Measurements from ENCODE around the gene WAPL. TPM values are rescaled to one million over a fixed set of nuclear protein-coding genes. Genes with fewer than 3 reads are reported as not detected.

The WAPL gene
- total RNA-seq, 2 donors from 2014 or later: 24.1 to 38.9 TPM

- DNase-seq: no peak
- no peak for TF ChIP-seq POLR2A (IDR thresholded peaks at IDR 0.05)
- TF ChIP-seq, protein P1, sequence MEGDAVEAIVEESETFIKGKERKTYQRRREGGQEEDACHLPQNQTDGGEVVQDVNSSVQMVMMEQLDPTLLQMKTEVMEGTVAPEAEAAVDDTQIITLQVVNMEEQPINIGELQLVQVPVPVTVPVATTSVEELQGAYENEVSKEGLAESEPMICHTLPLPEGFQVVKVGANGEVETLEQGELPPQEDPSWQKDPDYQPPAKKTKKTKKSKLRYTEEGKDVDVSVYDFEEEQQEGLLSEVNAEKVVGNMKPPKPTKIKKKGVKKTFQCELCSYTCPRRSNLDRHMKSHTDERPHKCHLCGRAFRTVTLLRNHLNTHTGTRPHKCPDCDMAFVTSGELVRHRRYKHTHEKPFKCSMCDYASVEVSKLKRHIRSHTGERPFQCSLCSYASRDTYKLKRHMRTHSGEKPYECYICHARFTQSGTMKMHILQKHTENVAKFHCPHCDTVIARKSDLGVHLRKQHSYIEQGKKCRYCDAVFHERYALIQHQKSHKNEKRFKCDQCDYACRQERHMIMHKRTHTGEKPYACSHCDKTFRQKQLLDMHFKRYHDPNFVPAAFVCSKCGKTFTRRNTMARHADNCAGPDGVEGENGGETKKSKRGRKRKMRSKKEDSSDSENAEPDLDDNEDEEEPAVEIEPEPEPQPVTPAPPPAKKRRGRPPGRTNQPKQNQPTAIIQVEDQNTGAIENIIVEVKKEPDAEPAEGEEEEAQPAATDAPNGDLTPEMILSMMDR (IDR thresholded peaks at IDR 0.05): no peak
- intact Hi-C loops (cut with DNase I): no loop called here
- ATAC-seq: no peak
- Histone ChIP-seq H3K4me1 (no peaks in the 10 kb centered on the region), H3K27me3 (no peaks in the 10 kb centered on the region), H3K36me3 (replicated peaks in 1 of 2; ENCODE audit: insufficient read depth in 1 of 2, low read depth in 2 of 2) (no peaks in the 10 kb centered on the region), H3K9me3 (no peaks in the 10 kb centered on the region), H3K27ac (no peak overlapping the region), H3K4me3 (no peak overlapping the region)
- 93 to 94% methylated on average over 8 of the region's 8 CpGs for WGBS, 2 donors
Observed at GRCh38 chr10:86483664-86484063, 37.9 kb downstream of the WAPL start.

DNA sequence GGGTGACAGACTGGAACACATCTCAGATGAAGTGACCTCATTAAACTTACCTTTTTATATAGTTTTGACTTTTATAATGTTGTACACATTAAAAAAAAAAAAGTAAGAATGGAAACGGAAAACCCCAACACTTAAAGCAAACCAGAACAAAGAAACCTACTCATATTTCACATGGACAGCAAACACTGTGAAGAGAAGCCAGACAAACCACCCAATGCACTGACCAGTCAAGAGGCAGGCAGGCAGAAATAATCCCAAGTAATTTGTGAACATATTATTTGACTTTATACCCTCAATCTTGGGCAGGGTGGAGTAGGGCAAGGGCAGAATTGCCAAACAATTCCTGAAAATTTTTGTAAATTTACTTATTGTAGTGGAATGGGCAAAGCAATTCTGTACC lies 39.8 kb downstream of the WAPL start:
- no peak overlapping the region for H3K27ac ChIP-seq
- H3K9me3 ChIP-seq: no peaks in the 10 kb centered on the region
- peaks cover 6% of the 10 kb centered on the region for H3K4me1 ChIP-seq
- H3K4me3 ChIP-seq: no peak overlapping the region
- intact Hi-C loops (cut with DNase I): no loop called here
- no peaks in the 10 kb centered on the region for H3K27me3 ChIP-seq
- DNase-seq (no peak), ATAC-seq (no peak)
- WGBS, 2 donors: 83 to 84% methylated on average over 1 of the region's 1 CpG
- H3K36me3 ChIP-seq (replicated peaks in 1 of 2; ENCODE audit: insufficient read depth in 1 of 2, low read depth in 2 of 2): no peaks in the 10 kb centered on the region
- no peak for TF ChIP-seq POLR2A (IDR thresholded peaks at IDR 0.05)
- TF ChIP-seq, protein P1 (IDR thresholded peaks at IDR 0.05): no peak

DNA sequence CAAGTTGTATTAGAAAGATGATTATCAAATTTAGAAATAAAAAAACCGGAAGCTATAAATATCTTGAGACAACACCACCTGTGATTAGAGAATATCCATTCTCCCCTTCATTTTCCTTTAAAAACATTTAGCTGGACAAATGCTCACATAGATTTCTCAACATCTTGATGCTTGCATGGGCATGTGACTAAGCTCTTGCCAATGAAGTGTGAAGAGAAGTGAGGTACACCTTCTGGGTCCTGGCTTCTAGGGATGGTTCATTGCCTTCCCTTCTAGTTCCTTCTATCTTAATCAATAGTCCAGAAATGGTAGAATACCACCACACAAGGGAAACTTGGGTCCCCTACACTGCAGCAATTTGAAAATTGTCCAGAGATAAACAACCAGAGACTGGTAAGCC lies 41.0 kb downstream of the WAPL start:
- Histone ChIP-seq H3K4me1 (peaks cover 6% of the 10 kb centered on the region), H3K4me3 (no peak overlapping the region), H3K9me3 (no peaks in the 10 kb centered on the region), H3K27ac (no peak overlapping the region), H3K27me3 (no peaks in the 10 kb centered on the region), H3K36me3 (replicated peaks in 1 of 2; ENCODE audit: insufficient read depth in 1 of 2, low read depth in 2 of 2) (no peaks in the 10 kb centered on the region)
- intact Hi-C loops (cut with DNase I): no loop called here
- no peak for DNase-seq
- no peak for ATAC-seq
- 81 to 82% methylated on average over 1 of the region's 1 CpG for WGBS, 2 donors
- no peak for TF ChIP-seq POLR2A (IDR thresholded peaks at IDR 0.05)
- TF ChIP-seq, protein P1 (IDR thresholded peaks at IDR 0.05): no peak

- TF ChIP-seq, protein P1 (IDR thresholded peaks at IDR 0.05): no peak
- TF ChIP-seq POLR2A (IDR thresholded peaks at IDR 0.05): no peak
- Histone ChIP-seq H3K27me3 (no peaks in the 10 kb centered on the region), H3K36me3 (replicated peaks in 1 of 2; ENCODE audit: insufficient read depth in 1 of 2, low read depth in 2 of 2) (peaks cover 0 to 17% of the 10 kb centered on the region in 2 donors), H3K4me1 (peaks cover under 1% of the 10 kb centered on the region), H3K9me3 (no peaks in the 10 kb centered on the region), H3K4me3 (no peak overlapping the region), H3K27ac (no peak overlapping the region)
- no peak for DNase-seq
- intact Hi-C loops (cut with DNase I): no loop called here
- ATAC-seq: no peak
- 86 to 90% methylated on average over 3 of the region's 3 CpGs for WGBS, 2 donors
Observed at GRCh38 chr10:86472061-86472460, 49.5 kb downstream of the WAPL start.

- no peak for ATAC-seq
- no peaks in the 10 kb centered on the region for H3K27me3 ChIP-seq
- no peak overlapping the region for H3K27ac ChIP-seq
- TF ChIP-seq, protein P1 (IDR thresholded peaks at IDR 0.05): no peak
- TF ChIP-seq POLR2A (IDR thresholded peaks at IDR 0.05): no peak
- peaks cover 10 to 13% of the 10 kb centered on the region in 2 donors for H3K36me3 ChIP-seq (replicated peaks in 1 of 2; ENCODE audit: insufficient read depth in 1 of 2, low read depth in 2 of 2)
- H3K4me1 ChIP-seq: no peaks in the 10 kb centered on the region
- H3K9me3 ChIP-seq: no peaks in the 10 kb centered on the region
- intact Hi-C loops (cut with DNase I): no loop called here
- DNase-seq: no peak
- H3K4me3 ChIP-seq: no peak overlapping the region
- WGBS, 2 donors: 89 to 96% methylated on average over 10 of the region's 10 CpGs
Observed at GRCh38 chr10:86461963-86462804, 59.4 kb downstream of the WAPL start.
